SK-N-SH (cell line): ENCODE results near the gene ACP6. TPM values are rescaled to one million over a fixed set of nuclear protein-coding genes. Genes with fewer than 3 reads are reported as not detected.
A peak's percentile ranks its signal among the peaks of the same experiment; 100 is the strongest.

Experiments used
- CTCF ChIA-PET: fragments of 300-600, 350-600 bp; formaldehyde crosslinking; extraction: SDS; loops from one replicate; lab custom pipeline; 2021; lab: Yijun Ruan, JAX
- POLR2A ChIA-PET: fragments of 350-600 bp; sonication (Branson Sonifier 250); formaldehyde crosslinking; extraction: SDS; loops from one replicate; lab custom pipeline; 2020; ENCODE audit warnings: antibody characterized with exemption, inconsistent platforms; lab: Yijun Ruan, JAX
- DNase-seq: peaks from one replicate; pipeline ENCODE4 v3.0.0; 2012
- H2AFZ ChIP-seq: fragments of 200-600 bp; sonication (generic); 2 replicates; pipeline ENCODE4 v1.8.1; 2016; ENCODE audit warnings: antibody characterized with exemption, mild to moderate bottlenecking, low read depth
- H3F3A ChIP-seq: fragments of 200-600 bp; sonication (generic); replicated peaks from 2 replicates; pipeline ENCODE3; 2016; ENCODE audit warnings: antibody characterized with exemption, mild to moderate bottlenecking; ENCODE audit not compliant: insufficient read depth
- H3K27ac ChIP-seq, 2 experiments: fragments of 200-500 bp in 1 of 2; fragments of 200-600 bp in 1 of 2; sonication (Bioruptor generic) in 1 of 2; sonication (generic), shearing (Covaris generic) in 1 of 2; 2 replicates each; pipeline versions ENCODE4 v1.5.1 to v1.6.1; 2014 to 2016; ENCODE audit warnings: low read depth in 2 of 2, inconsistent platforms in 1 of 2, low read length in 1 of 2, mild to moderate bottlenecking in 1 of 2, mixed read lengths in 1 of 2
- H3K27me3 ChIP-seq: fragments of 200-600 bp; sonication (generic), shearing (Covaris generic); 2 replicates; pipeline ENCODE4 v1.6.1; 2016; ENCODE audit warnings: mixed run types; ENCODE audit not compliant: insufficient read depth
- H3K36me3 ChIP-seq, 2 experiments: fragments of 200-500 bp in 1 of 2; fragments of 200-600 bp in 1 of 2; sonication (Bioruptor generic) in 1 of 2; sonication (generic) in 1 of 2; replicated peaks in 1 of 2; 2 replicates each; pipeline versions ENCODE3 to v1.5.1; 2014 to 2016; ENCODE audit warnings: low read length in 1 of 2, mild to moderate bottlenecking in 1 of 2; ENCODE audit not compliant: insufficient read depth in 2 of 2, control insufficient read depth in 1 of 2
- H3K4me1 ChIP-seq, 2 experiments: fragments of 200-500 bp in 1 of 2; fragments of 200-600 bp in 1 of 2; sonication (Bioruptor generic) in 1 of 2; sonication (generic), shearing (Covaris generic) in 1 of 2; 2 replicates each; pipeline versions ENCODE4 v1.5.1 to v1.6.1; 2014 to 2016; ENCODE audit warnings: low read depth in 1 of 2, low read length in 1 of 2, mixed run types in 1 of 2; ENCODE audit not compliant: insufficient read depth in 2 of 2, control insufficient read depth in 1 of 2
- H3K4me2 ChIP-seq: fragments of 200-600 bp; sonication (generic), shearing (Covaris generic); 2 replicates; pipeline ENCODE4 v1.6.1; 2017; ENCODE audit warnings: mixed run types
- H3K4me3 ChIP-seq, 2 experiments: fragments of 200-500 bp in 1 of 2; fragments of 200-600 bp in 1 of 2; sonication (Bioruptor generic) in 1 of 2; sonication (generic), shearing (Covaris generic) in 1 of 2; 2 replicates each; pipeline versions ENCODE4 v1.5.1 to v1.8.1; 2014 to 2016; ENCODE audit warnings: low read depth in 2 of 2, inconsistent platforms in 1 of 2, low read length in 1 of 2, mild to moderate bottlenecking in 1 of 2, mixed read lengths in 1 of 2, moderate library complexity in 1 of 2
- H3K79me2 ChIP-seq: fragments of 200-600 bp; sonication (generic); 2 replicates; pipeline ENCODE4 v1.8.1; 2017; ENCODE audit warnings: mild to moderate bottlenecking; ENCODE audit not compliant: insufficient read depth
- H3K9ac ChIP-seq: fragments of 200-600 bp; sonication (generic); 2 replicates; pipeline ENCODE4 v1.6.1; 2017; ENCODE audit warnings: mixed run types
- H3K9me2 ChIP-seq: fragments of 200-600 bp; sonication (generic); 2 replicates; pipeline ENCODE4 v1.6.1; 2017; ENCODE audit warnings: mixed run types
- H3K9me3 ChIP-seq: fragments of 200-600 bp; sonication (generic); 2 replicates; pipeline ENCODE4 v1.6.1; 2017; ENCODE audit warnings: mixed run types, mild to moderate bottlenecking, moderate library complexity
- H4K20me1 ChIP-seq: fragments of 200-600 bp; sonication (generic); 2 replicates; pipeline ENCODE4 v1.6.1; 2017; ENCODE audit warnings: mild to moderate bottlenecking, mixed run types; ENCODE audit not compliant: insufficient read depth
- EP300 ChIP-seq, 2 experiments: IDR thresholded peaks; 2 replicates each; pipeline versions ENCODE4 v1.4.0 to v1.6.1; 2012; ENCODE audit warnings: borderline replicate concordance in 1 of 2, low read depth in 1 of 2, low read length in 1 of 2
- EZH2phosphoT487 ChIP-seq: fragments of 200-600 bp; sonication (generic); IDR thresholded peaks from 2 replicates; pipeline ENCODE4 v1.6.1; 2017; ENCODE audit warnings: low read depth, mixed run types, mild to moderate bottlenecking, antibody characterized with exemption, moderate library complexity, borderline replicate concordance
- FOSL2 ChIP-seq: IDR thresholded peaks from 2 replicates; pipeline ENCODE4 v1.4.0; 2012; ENCODE audit warnings: low read depth, mild to moderate bottlenecking, moderate library complexity, borderline replicate concordance
- FOXJ3 ChIP-seq: sonication (generic); formaldehyde crosslinking; IDR thresholded peaks from 2 replicates; pipeline ENCODE4 v1.5.1; 2020; ENCODE audit warnings: mild to moderate bottlenecking, missing genetic modification reagents
- FOXM1 ChIP-seq: IDR thresholded peaks from 2 replicates; pipeline ENCODE4 v1.4.0; 2012; ENCODE audit warnings: low read depth, mild to moderate bottlenecking
- GATA2 ChIP-seq: sonication (generic); formaldehyde crosslinking; IDR thresholded peaks from 2 replicates; pipeline ENCODE4 v1.5.0; 2020; ENCODE audit warnings: mild to moderate bottlenecking, missing genetic modification reagents
- JUND ChIP-seq: IDR thresholded peaks from 2 replicates; pipeline ENCODE4 v1.4.0; 2012
- MEF2A ChIP-seq: IDR thresholded peaks from 2 replicates; pipeline ENCODE4 v1.4.0; 2012; ENCODE audit warnings: low read depth, borderline replicate concordance
- NFIC ChIP-seq: IDR thresholded peaks from 2 replicates; pipeline ENCODE4 v1.4.0; 2012; ENCODE audit warnings: borderline replicate concordance
- POLR2AphosphoS5 ChIP-seq: IDR thresholded peaks from 2 replicates; pipeline ENCODE4 v1.6.1; 2012; ENCODE audit warnings: low read depth, low read length
- RAD21 ChIP-seq: IDR thresholded peaks from 2 replicates; pipeline ENCODE4 v1.6.1; 2012; ENCODE audit warnings: mild to moderate bottlenecking, low read length
- RCOR1 ChIP-seq: fragments of 150-350 bp; IDR thresholded peaks from 2 replicates; pipeline ENCODE4 v1.6.1; 2017; ENCODE audit warnings: antibody characterized with exemption, low read length
- RFX5 ChIP-seq: IDR thresholded peaks from 2 replicates; pipeline ENCODE4 v1.6.1; 2012; ENCODE audit warnings: mild to moderate bottlenecking, improper control_type of control experiment, low read length
- SIN3A ChIP-seq: IDR thresholded peaks from 2 replicates; pipeline ENCODE4 v1.6.1; 2012; ENCODE audit warnings: low read depth, mild to moderate bottlenecking, low read length, moderate library complexity, borderline replicate concordance
- SMC3 ChIP-seq: IDR thresholded peaks from 2 replicates; pipeline ENCODE4 v1.6.1; 2012; ENCODE audit warnings: low read depth, low read length, improper control_type of control experiment
- TAF1 ChIP-seq: IDR thresholded peaks from 2 replicates; pipeline ENCODE4 v1.6.1; 2012; ENCODE audit warnings: low read depth, mild to moderate bottlenecking, low read length, moderate library complexity, borderline replicate concordance
- TEAD4 ChIP-seq: IDR thresholded peaks from 2 replicates; pipeline ENCODE4 v1.4.0; 2012; ENCODE audit warnings: mild to moderate bottlenecking, borderline replicate concordance; ENCODE audit not compliant: insufficient read depth
- YY1 ChIP-seq: IDR thresholded peaks from 2 replicates; pipeline ENCODE4 v1.4.0; 2012; ENCODE audit warnings: low read depth, mild to moderate bottlenecking
- WGBS: methylation state at CpG from one replicate; pipeline ENCODE4 v1.1.6; 2017; ENCODE audit warnings: low lambda C conversion rate; 5-methylcytosine and 5-hydroxymethylcytosine counted together
- polyA plus RNA-seq, 3 experiments: library from polyadenylated mRNA; depleted of rRNA; stranded (reverse); fragments of >200 nt; gene quantifications; 2 replicates each; pipeline ENCODE4 v1.2.3, GENCODE V29; 2012
- TF ChIP-seq, protein P1 (sequence below): IDR thresholded peaks from 2 replicates; pipeline ENCODE4; 2012
- TF ChIP-seq, protein P2 (sequence below): fragments of 200-600 bp; sonication (generic); IDR thresholded peaks from 2 replicates; pipeline ENCODE4 v1.6.1; 2017; ENCODE audit warnings: antibody characterized with exemption, mild to moderate bottlenecking, moderate library complexity
- TF ChIP-seq, protein P3 (sequence below): IDR thresholded peaks from 2 replicates; pipeline ENCODE4 v1.4.0; 2012; ENCODE audit warnings: low read depth
- TF ChIP-seq, protein P4 (sequence below): fragments of 150-350 bp; IDR thresholded peaks from 2 replicates; pipeline ENCODE4 v1.6.1; 2016; ENCODE audit warnings: mild to moderate bottlenecking, low read depth, low read length
- TF ChIP-seq, protein P5 (sequence below): IDR thresholded peaks from 2 replicates; pipeline ENCODE4 v1.4.0; 2012; ENCODE audit warnings: low read depth, borderline replicate concordance
- TF ChIP-seq, protein P6 (sequence below): IDR thresholded peaks from 2 replicates; pipeline ENCODE4 v1.4.0; 2012; ENCODE audit warnings: low read depth, borderline replicate concordance
- TF ChIP-seq, protein P7 (sequence below): fragments of 150-350 bp; IDR thresholded peaks from 2 replicates; pipeline ENCODE4 v1.6.1; 2017; ENCODE audit warnings: antibody characterized with exemption, low read length, low read depth, borderline replicate concordance

ACP6 gene
- polyA plus RNA-seq, 1 of the 3 experiments (the other 2 are of a cell fraction) = 10.9 TPM

DNA sequence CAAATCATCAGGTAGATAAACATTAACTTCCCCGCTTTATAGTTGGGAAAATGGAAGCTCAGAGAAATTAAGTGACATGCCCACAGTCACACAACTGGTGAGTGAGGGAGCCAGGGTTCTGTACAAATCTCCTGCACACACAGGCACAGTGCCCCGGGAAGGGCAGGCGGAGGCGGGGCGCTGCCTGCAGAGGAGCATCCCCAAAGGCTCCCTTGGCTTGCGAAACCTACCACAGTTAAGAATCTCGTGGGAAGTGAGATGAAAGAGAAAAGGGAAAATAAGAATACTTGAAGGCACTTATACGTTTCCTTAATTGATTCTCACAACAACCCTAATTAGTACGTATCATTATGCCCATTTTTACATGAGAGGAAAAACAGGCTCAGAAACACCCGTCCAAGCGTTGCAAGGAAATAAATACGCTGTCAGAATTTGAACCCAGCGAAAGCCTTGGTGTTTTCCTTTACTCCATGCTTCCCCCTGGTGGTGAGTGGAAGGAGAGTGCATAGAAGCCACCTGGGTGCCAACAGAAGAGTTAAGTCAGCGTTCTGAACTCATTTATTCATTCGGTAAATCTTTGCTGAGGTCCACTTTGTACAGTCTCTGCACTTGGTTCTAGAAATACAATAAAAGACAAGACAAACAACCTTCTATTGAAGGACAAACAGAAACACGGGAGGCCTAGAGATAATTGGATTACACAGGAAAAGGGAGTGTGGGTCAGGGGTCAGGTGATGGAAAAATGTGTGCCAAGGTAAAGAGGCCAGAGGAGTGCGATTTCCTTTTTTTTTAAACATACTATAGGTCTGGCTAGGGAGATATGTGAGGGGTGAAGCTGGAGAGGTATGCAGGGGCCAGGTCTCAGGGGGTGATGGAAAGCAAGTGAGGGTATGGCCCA, 28.4 kb downstream of the ACP6 start:
- H3K9me3 ChIP-seq = no peaks in the 10 kb centered on the region
- peak; percentile 61 for DNase-seq
- H3F3A ChIP-seq = no peaks in the 10 kb centered on the region
- H3K4me2 ChIP-seq = no peak overlapping the region
- no peak overlapping the region for H3K9ac ChIP-seq
- WGBS = 69% methylated on average over 17 of the region's 17 CpGs
- peaks cover 0 to 15% of the 10 kb centered on the region in 2 experiments for H3K36me3 ChIP-seq
- H3K4me1 ChIP-seq = no peaks in the 10 kb centered on the region; a peak in 1 of 4 replicates
- ChIA-PET CTCF (interaction anchor here (0.5 to 4.3 kb wide), 21 partner anchors 10 to 251 kb away, joined by 3 to 34 read pairs (median 4); no protein-coding TSS in a partner anchor), POLR2A (no interaction called here)
- H3K27me3 ChIP-seq = no peaks in the 10 kb centered on the region
- H2AFZ ChIP-seq = no peak overlapping the region
- H3K79me2 ChIP-seq = no peaks in the 10 kb centered on the region
- no peaks in the 10 kb centered on the region for H3K9me2 ChIP-seq
- H3K4me3 ChIP-seq = no peak overlapping the region; a peak in 1 of 4 replicates
- no peaks in the 10 kb centered on the region for H4K20me1 ChIP-seq
- no peak overlapping the region for H3K27ac ChIP-seq
- TF ChIP-seq RAD21 (peak; percentile 69), SIN3A (no peak), RCOR1 (no peak), YY1 (no peak), MEF2A (no peak), FOXM1 (no peak), NFIC (no peak), RFX5 (no peak), GATA2 (CRISPR knock-in tag) (no peak), TEAD4 (no peak), POLR2AphosphoS5 (no peak), FOSL2 (no peak), EZH2phosphoT487 (no peak), FOXJ3 (CRISPR knock-in tag) (no peak), JUND (no peak), TAF1 (no peak), EP300 (IDR thresholded peaks at IDR 0.05; ENCODE audit: borderline replicate concordance in 1 of 2, low read depth in 1 of 2, low read length in 1 of 2) (no peak), SMC3 (peak; percentile 64)
- TF ChIP-seq, protein P1, sequence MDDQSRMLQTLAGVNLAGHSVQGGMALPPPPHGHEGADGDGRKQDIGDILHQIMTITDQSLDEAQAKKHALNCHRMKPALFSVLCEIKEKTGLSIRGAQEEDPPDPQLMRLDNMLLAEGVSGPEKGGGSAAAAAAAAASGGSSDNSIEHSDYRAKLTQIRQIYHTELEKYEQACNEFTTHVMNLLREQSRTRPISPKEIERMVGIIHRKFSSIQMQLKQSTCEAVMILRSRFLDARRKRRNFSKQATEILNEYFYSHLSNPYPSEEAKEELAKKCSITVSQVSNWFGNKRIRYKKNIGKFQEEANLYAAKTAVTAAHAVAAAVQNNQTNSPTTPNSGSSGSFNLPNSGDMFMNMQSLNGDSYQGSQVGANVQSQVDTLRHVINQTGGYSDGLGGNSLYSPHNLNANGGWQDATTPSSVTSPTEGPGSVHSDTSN = no peak
- TF ChIP-seq, protein P2, sequence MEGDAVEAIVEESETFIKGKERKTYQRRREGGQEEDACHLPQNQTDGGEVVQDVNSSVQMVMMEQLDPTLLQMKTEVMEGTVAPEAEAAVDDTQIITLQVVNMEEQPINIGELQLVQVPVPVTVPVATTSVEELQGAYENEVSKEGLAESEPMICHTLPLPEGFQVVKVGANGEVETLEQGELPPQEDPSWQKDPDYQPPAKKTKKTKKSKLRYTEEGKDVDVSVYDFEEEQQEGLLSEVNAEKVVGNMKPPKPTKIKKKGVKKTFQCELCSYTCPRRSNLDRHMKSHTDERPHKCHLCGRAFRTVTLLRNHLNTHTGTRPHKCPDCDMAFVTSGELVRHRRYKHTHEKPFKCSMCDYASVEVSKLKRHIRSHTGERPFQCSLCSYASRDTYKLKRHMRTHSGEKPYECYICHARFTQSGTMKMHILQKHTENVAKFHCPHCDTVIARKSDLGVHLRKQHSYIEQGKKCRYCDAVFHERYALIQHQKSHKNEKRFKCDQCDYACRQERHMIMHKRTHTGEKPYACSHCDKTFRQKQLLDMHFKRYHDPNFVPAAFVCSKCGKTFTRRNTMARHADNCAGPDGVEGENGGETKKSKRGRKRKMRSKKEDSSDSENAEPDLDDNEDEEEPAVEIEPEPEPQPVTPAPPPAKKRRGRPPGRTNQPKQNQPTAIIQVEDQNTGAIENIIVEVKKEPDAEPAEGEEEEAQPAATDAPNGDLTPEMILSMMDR = peak; percentile 83
- TF ChIP-seq, protein P3, sequence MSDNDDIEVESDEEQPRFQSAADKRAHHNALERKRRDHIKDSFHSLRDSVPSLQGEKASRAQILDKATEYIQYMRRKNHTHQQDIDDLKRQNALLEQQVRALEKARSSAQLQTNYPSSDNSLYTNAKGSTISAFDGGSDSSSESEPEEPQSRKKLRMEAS = no peak
- TF ChIP-seq, protein P4, sequence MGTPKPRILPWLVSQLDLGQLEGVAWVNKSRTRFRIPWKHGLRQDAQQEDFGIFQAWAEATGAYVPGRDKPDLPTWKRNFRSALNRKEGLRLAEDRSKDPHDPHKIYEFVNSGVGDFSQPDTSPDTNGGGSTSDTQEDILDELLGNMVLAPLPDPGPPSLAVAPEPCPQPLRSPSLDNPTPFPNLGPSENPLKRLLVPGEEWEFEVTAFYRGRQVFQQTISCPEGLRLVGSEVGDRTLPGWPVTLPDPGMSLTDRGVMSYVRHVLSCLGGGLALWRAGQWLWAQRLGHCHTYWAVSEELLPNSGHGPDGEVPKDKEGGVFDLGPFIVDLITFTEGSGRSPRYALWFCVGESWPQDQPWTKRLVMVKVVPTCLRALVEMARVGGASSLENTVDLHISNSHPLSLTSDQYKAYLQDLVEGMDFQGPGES = no peak
- TF ChIP-seq, protein P5, sequence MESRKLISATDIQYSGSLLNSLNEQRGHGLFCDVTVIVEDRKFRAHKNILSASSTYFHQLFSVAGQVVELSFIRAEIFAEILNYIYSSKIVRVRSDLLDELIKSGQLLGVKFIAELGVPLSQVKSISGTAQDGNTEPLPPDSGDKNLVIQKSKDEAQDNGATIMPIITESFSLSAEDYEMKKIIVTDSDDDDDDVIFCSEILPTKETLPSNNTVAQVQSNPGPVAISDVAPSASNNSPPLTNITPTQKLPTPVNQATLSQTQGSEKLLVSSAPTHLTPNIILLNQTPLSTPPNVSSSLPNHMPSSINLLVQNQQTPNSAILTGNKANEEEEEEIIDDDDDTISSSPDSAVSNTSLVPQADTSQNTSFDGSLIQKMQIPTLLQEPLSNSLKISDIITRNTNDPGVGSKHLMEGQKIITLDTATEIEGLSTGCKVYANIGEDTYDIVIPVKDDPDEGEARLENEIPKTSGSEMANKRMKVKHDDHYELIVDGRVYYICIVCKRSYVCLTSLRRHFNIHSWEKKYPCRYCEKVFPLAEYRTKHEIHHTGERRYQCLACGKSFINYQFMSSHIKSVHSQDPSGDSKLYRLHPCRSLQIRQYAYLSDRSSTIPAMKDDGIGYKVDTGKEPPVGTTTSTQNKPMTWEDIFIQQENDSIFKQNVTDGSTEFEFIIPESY = no peak
- TF ChIP-seq, protein P6, sequence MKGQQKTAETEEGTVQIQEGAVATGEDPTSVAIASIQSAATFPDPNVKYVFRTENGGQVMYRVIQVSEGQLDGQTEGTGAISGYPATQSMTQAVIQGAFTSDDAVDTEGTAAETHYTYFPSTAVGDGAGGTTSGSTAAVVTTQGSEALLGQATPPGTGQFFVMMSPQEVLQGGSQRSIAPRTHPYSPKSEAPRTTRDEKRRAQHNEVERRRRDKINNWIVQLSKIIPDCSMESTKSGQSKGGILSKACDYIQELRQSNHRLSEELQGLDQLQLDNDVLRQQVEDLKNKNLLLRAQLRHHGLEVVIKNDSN = no peak
- TF ChIP-seq, protein P7, sequence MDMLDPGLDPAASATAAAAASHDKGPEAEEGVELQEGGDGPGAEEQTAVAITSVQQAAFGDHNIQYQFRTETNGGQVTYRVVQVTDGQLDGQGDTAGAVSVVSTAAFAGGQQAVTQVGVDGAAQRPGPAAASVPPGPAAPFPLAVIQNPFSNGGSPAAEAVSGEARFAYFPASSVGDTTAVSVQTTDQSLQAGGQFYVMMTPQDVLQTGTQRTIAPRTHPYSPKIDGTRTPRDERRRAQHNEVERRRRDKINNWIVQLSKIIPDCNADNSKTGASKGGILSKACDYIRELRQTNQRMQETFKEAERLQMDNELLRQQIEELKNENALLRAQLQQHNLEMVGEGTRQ = no peak
